Stomach smooth muscle (tissue), 2 donors: Measurements from ENCODE around the gene TECTB.
"Not testable (repeated sequence)": the region's sequence is repeated elsewhere in the genome, so short reads cannot be mapped to it uniquely, and the experiment has no call there.

Experiments
- H3K27ac ChIP-seq: one replicate; pipeline ENCODE4 v1.7.0; 2013; ENCODE audit warnings: mild to moderate bottlenecking, low read length, inconsistent platforms
- H3K27me3 ChIP-seq, 2 donors: one replicate each; pipeline ENCODE4 v1.7.0; 2013; ENCODE audit warnings: low read length in 2 of 2; ENCODE audit not compliant: insufficient read depth in 2 of 2, control insufficient read depth in 1 of 2
- H3K36me3 ChIP-seq, 2 donors: one replicate each; pipeline ENCODE4 v1.7.0; 2013; ENCODE audit warnings: low read length in 2 of 2; ENCODE audit not compliant: control insufficient read depth in 2 of 2, insufficient read depth in 2 of 2
- H3K4me1 ChIP-seq: one replicate; pipeline ENCODE4 v1.7.0; 2013; ENCODE audit warnings: low read length; ENCODE audit not compliant: control insufficient read depth, insufficient read depth
- H3K4me3 ChIP-seq, 2 donors: one replicate each; pipeline ENCODE4 v1.7.0; 2013; ENCODE audit warnings: low read length in 2 of 2
- H3K9ac ChIP-seq, 2 donors: one replicate each; pipeline ENCODE4 v1.7.0; 2013; ENCODE audit warnings: low read length in 2 of 2, mild to moderate bottlenecking in 1 of 2
- H3K9me3 ChIP-seq, 2 donors: one replicate each; pipeline ENCODE4 v1.7.0; 2013; ENCODE audit warnings: low read length in 2 of 2; ENCODE audit not compliant: control insufficient read depth in 2 of 2
- donor health status: healthy.
- donor health status: Pancreatic carcinoma.

TECTB gene

DNA sequence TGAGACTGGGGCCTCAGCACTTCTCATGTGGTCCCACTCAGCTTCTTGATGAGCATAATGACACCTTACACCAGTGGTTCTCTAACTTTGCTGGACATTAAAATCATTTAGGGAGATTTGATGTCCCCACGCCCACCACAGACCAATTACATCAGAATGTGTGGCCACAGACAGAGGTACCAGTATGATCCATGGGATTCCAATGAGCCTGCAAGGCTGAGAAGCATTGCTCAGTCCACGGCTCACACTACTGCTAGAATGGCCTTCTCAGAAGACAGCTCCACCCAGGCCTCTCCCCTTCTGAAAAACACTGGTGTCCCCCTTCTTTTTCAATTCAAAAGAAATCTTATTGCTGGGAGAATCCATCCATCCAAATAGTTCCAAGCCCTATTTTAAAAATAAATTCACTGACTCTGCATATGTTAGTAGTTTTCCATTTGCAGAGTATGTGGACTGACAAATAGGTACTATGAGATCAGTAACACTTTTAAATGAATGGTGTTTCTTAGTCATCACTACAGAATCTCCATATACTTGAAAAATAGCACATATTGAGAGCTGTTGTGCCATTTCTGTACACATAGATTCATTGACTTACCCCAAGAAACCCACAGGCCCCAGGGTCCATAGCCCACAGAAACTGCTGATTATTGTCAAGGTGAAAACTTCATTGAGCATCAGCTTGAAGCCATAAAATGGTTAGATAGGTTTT lies 34.5 kb upstream of the TECTB start:
- H3K4me3 ChIP-seq: no peak overlapping the region
- H3K27me3 ChIP-seq: no peaks in the 10 kb centered on the region
- no peak overlapping the region for H3K27ac ChIP-seq
- H3K4me1 ChIP-seq: no peaks in the 10 kb centered on the region
- no peaks in the 10 kb centered on the region for H3K36me3 ChIP-seq
- no peak overlapping the region for H3K9ac ChIP-seq
- H3K9me3 ChIP-seq: no peaks in the 10 kb centered on the region

GRCh38 chr10:112249722-112250121 lies 33.5 kb upstream of the TECTB start:
- no peaks in the 10 kb centered on the region for H3K36me3 ChIP-seq
- H3K4me1 ChIP-seq: no peaks in the 10 kb centered on the region
- no peaks in the 10 kb centered on the region for H3K27me3 ChIP-seq
- H3K27ac ChIP-seq: no peak overlapping the region
- no peak overlapping the region for H3K9ac ChIP-seq
- H3K4me3 ChIP-seq: no peak overlapping the region
- H3K9me3 ChIP-seq: no peaks in the 10 kb centered on the region

GRCh38 chr10:112250555-112250954 lies 32.6 kb upstream of the TECTB start:
- H3K9me3 ChIP-seq: no peaks in the 10 kb centered on the region
- H3K4me3 ChIP-seq: no peak overlapping the region
- H3K27me3 ChIP-seq: no peaks in the 10 kb centered on the region
- H3K4me1 ChIP-seq: no peaks in the 10 kb centered on the region
- no peak overlapping the region for H3K27ac ChIP-seq
- H3K36me3 ChIP-seq: no peaks in the 10 kb centered on the region
- no peak overlapping the region for H3K9ac ChIP-seq

GRCh38 chr10:112251238-112251637 lies 32.0 kb upstream of the TECTB start:
- H3K36me3 ChIP-seq, H3K4me3 ChIP-seq, H3K27me3 ChIP-seq, H3K4me1 ChIP-seq, H3K9me3 ChIP-seq, H3K27ac ChIP-seq, H3K9ac ChIP-seq: not testable (repeated sequence)

GRCh38 chr10:112258407-112258806 lies 24.8 kb upstream of the TECTB start:
- H3K9me3 ChIP-seq: no peaks in the 10 kb centered on the region
- H3K4me1 ChIP-seq: no peaks in the 10 kb centered on the region
- no peaks in the 10 kb centered on the region for H3K36me3 ChIP-seq
- H3K27ac ChIP-seq: no peak overlapping the region
- no peak overlapping the region for H3K9ac ChIP-seq
- H3K27me3 ChIP-seq: no peaks in the 10 kb centered on the region
- H3K4me3 ChIP-seq: no peak overlapping the region

DNA sequence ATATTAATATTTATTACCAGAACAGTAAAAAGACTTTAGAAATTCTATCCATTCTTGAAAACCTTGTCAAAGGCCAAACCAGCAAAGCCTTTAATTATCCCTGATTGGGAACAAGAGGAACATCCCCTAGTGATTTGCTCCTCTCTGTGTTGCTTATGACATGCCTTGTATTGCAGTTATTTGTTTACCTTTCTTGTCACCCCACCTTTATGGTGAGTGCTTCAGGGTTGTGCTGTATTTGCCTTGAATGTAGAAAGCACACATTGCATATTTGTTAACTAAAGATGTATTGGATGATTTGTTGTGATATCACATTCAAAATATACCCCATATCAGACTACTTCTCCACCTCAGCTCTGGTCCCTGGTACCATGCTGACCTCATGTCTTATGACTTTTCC lies 23.5 kb upstream of the TECTB start:
- no peaks in the 10 kb centered on the region for H3K9me3 ChIP-seq
- no peak overlapping the region for H3K27ac ChIP-seq
- H3K27me3 ChIP-seq: no peaks in the 10 kb centered on the region
- no peaks in the 10 kb centered on the region for H3K36me3 ChIP-seq
- no peaks in the 10 kb centered on the region for H3K4me1 ChIP-seq
- no peak overlapping the region for H3K9ac ChIP-seq
- no peak overlapping the region for H3K4me3 ChIP-seq

DNA sequence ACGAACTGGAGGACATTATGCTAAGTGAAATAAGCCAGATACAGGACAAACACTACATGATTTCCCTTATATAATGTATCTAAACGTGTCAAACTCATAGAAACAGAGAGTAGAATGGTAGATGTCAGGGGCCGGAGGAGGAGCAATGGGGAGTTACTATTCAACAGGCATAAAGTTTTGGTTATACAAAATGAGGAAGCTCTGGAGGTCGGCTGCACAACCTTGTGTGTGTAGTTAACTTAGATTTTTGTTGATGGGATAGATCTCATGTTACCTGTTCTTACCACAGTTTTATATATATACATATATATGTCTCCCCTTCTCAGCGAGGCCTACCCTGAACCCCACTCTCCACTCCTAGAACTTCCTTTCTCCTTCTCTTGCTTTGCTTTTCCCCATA lies 22.4 kb upstream of the TECTB start:
- Histone ChIP-seq H3K27me3 (no peaks in the 10 kb centered on the region), H3K4me3 (no peak overlapping the region), H3K4me1 (no peaks in the 10 kb centered on the region), H3K36me3 (no peaks in the 10 kb centered on the region), H3K27ac (no peak overlapping the region), H3K9ac (no peak overlapping the region), H3K9me3 (no peaks in the 10 kb centered on the region)

DNA sequence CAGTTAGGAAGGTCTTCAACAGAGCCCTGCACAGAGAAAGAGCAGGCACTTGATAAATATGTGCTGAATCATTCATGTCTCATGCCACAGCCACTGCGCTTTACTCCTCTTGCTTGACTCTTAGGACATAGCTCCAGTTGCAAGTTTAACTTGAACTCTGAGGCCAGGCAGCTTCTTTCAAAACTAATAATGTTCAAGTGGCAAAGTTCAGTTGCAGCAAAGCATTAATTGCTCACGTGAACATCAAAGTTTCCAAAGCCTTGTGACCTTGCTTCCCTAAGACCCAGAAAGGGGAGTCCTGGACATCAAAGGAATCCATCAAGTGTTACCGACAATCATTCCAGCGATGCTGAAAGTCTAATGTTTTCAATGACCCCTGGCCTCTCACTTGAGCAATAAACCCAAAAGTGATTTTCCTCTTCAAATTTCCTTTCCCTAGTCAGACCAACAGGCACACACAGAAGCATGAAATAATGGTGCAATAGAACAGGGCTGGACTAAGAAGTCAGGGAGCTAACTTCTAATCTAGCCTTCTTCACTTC lies 21.8 kb upstream of the TECTB start:
- Histone ChIP-seq H3K27ac (no peak overlapping the region), H3K27me3 (no peaks in the 10 kb centered on the region), H3K9ac (no peak overlapping the region), H3K9me3 (no peaks in the 10 kb centered on the region), H3K4me3 (no peak overlapping the region), H3K4me1 (no peaks in the 10 kb centered on the region), H3K36me3 (no peaks in the 10 kb centered on the region)

- H3K4me3 ChIP-seq: no peak overlapping the region
- no peaks in the 10 kb centered on the region for H3K4me1 ChIP-seq
- H3K9me3 ChIP-seq: no peaks in the 10 kb centered on the region
- H3K9ac ChIP-seq: no peak overlapping the region
- H3K27ac ChIP-seq: no peak overlapping the region
- no peaks in the 10 kb centered on the region for H3K27me3 ChIP-seq
- no peaks in the 10 kb centered on the region for H3K36me3 ChIP-seq
Measured at GRCh38 chr10:112262546-112262945, 20.7 kb upstream of the TECTB start.

DNA sequence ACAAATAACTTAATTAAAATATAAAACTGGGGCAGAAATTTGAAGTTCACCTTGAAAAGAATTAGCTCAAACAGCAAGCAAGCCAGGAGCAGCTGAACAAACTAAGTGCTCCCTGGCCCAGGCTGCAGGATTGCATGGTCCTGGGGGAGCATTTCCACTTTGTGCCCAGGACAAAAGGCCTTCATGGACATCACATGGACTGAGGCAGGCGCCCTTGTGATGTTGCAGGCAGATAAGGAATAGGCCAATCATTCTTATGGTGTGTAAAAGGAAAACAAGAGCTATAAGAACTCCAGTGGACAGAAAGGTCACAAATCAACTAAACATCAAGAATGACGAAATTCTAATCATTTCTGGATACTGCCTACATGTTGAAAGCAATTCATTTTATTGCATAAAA lies 17.5 kb upstream of the TECTB start:
- Histone ChIP-seq H3K36me3 (no peaks in the 10 kb centered on the region), H3K27ac (no peak overlapping the region), H3K4me1 (no peaks in the 10 kb centered on the region), H3K4me3 (no peak overlapping the region), H3K9ac (no peak overlapping the region), H3K27me3 (no peaks in the 10 kb centered on the region), H3K9me3 (no peaks in the 10 kb centered on the region)

DNA sequence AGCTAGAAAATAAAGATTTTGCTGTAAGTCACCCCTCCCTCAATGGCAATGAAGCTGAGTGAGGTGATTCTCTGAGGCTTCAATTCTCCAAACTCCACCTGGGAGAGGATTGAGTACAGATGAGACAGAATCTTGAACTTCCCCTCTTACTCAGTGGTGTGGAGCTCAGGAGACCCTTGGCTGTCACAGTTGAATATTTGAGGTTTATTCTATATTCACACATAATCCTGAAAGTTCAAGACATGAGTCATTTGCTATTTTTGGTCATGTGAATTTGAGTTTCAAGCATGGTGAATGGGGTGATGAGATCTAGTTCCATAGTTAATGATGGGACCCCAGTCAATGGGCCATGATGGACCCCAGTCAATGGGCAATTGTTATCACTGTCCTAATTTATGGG lies 13.9 kb upstream of the TECTB start:
- no peaks in the 10 kb centered on the region for H3K27me3 ChIP-seq
- no peak overlapping the region for H3K4me3 ChIP-seq
- H3K36me3 ChIP-seq: no peaks in the 10 kb centered on the region
- H3K9ac ChIP-seq: no peak overlapping the region
- H3K9me3 ChIP-seq: no peaks in the 10 kb centered on the region
- no peaks in the 10 kb centered on the region for H3K4me1 ChIP-seq
- H3K27ac ChIP-seq: no peak overlapping the region
